Esophagus squamous epithelium (tissue), 5 donors: ENCODE measurements around the gene ADCK1. TPM values are rescaled to one million over a fixed set of nuclear protein-coding genes. Genes with fewer than 3 reads are reported as not detected.

Experiments
- DNase-seq: peaks from one replicate; lab custom pipeline; 2025; lab: John Stamatoyannopoulos, UW
- H3K27ac ChIP-seq, 4 donors: fragments of 200-600 bp; sonication (generic); one replicate each; pipeline ENCODE4 v1.5.1; 2016 to 2019; ENCODE audit warnings: mild to moderate bottlenecking in 1 of 4
- H3K27me3 ChIP-seq, 4 donors: fragments of 200-600 bp; sonication (generic); 1 replicate in 3 of 4; 2 replicates in 1 of 4; pipeline versions ENCODE4 v1.5.1 to v1.6.0; 2017 to 2021; ENCODE audit warnings: antibody characterized with exemption in 1 of 4
- H3K36me3 ChIP-seq, 3 donors: fragments of 200-600 bp; sonication (generic); one replicate each; pipeline ENCODE4 v1.5.1; 2016 to 2019
- H3K4me1 ChIP-seq, 3 donors: fragments of 200-600 bp; sonication (generic); one replicate each; pipeline ENCODE4 v1.5.1; 2017 to 2019
- H3K4me3 ChIP-seq, 4 donors: fragments of 200-600 bp; sonication (generic); 1 replicate in 3 of 4; 2 replicates in 1 of 4; pipeline ENCODE4 v1.5.1; 2016 to 2019; ENCODE audit warnings: mild to moderate bottlenecking in 2 of 4, moderate library complexity in 1 of 4
- H3K9me3 ChIP-seq, 3 donors: fragments of 200-600 bp; sonication (generic); one replicate each; pipeline ENCODE4 v1.5.1; 2016 to 2019
- POLR2A ChIP-seq, 4 donors: fragments of 450-650 bp; IDR thresholded peaks; one replicate each; pipeline ENCODE4 v1.6.1; 2017; ENCODE audit warnings: antibody characterized with exemption in 4 of 4, mild to moderate bottlenecking in 4 of 4, moderate library complexity in 3 of 4
- WGBS, 2 donors: methylation state at CpG; one replicate each; pipeline ENCODE4 v1.1.5; 2018; 5-methylcytosine and 5-hydroxymethylcytosine counted together
- intact Hi-C: fragments of 100-400 bp; cut with DNase I; formaldehyde crosslinking; loops from one replicate; pipeline ENCODE4 v1.15.0; 2022
- total RNA-seq, 4 donors: library from RNA; depleted of rRNA; stranded (reverse); fragments of >200 nt; gene quantifications; one replicate each; pipeline ENCODE4 v1.1.0, GENCODE V29; 2016
- TF ChIP-seq, protein P1 (sequence below), 6 experiments: fragments of 450-650 bp in 4 of 6; fragments of 200-600 bp in 2 of 6; sonication (generic) in 2 of 6; IDR thresholded peaks; one replicate each; pipeline ENCODE4 v1.5.1; 2016 to 2019; ENCODE audit warnings: antibody characterized with exemption in 6 of 6, mild to moderate bottlenecking in 4 of 6, moderate library complexity in 4 of 6
- donor health status: DM: yes; HTN: yes; CAD: no.

ADCK1 gene
- total RNA-seq, 4 donors from 2014 or later, result 3.6 to 5.4 (median 4.4) TPM

DNA sequence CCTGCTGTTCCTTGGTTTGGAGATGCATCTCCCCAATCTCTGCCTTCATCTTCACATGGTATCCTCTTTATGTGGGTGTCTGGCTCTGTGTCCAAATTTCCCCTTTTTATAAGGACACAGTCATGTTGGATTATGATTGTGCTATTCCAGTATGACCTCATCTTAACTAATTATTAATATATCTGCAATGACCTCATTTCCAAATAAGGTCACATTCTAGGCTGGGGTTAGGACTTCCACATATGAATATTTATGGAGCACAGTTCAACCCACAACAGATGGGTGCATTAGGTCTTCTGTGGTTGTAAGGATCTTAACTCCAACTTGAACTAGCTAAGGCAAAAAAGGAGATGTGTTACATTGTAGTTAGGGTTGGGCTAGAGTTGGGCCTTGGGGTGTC, 69.4 kb downstream of the ADCK1 start:
- intact Hi-C loops, result loop anchor here (10.0 kb wide), 1 partner anchor 695 kb away; no protein-coding TSS in a partner anchor
- Histone ChIP-seq H3K9me3 (no peaks in the 10 kb centered on the region), H3K4me3 (no peak overlapping the region), H3K27ac (no peak overlapping the region), H3K36me3 (no peaks in the 10 kb centered on the region), H3K4me1 (no peaks in the 10 kb centered on the region), H3K27me3 (no peaks in the 10 kb centered on the region)
- TF ChIP-seq, protein P1, sequence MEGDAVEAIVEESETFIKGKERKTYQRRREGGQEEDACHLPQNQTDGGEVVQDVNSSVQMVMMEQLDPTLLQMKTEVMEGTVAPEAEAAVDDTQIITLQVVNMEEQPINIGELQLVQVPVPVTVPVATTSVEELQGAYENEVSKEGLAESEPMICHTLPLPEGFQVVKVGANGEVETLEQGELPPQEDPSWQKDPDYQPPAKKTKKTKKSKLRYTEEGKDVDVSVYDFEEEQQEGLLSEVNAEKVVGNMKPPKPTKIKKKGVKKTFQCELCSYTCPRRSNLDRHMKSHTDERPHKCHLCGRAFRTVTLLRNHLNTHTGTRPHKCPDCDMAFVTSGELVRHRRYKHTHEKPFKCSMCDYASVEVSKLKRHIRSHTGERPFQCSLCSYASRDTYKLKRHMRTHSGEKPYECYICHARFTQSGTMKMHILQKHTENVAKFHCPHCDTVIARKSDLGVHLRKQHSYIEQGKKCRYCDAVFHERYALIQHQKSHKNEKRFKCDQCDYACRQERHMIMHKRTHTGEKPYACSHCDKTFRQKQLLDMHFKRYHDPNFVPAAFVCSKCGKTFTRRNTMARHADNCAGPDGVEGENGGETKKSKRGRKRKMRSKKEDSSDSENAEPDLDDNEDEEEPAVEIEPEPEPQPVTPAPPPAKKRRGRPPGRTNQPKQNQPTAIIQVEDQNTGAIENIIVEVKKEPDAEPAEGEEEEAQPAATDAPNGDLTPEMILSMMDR (IDR thresholded peaks at IDR 0.05), result no peak
- TF ChIP-seq POLR2A (IDR thresholded peaks at IDR 0.05), result no peak
- no peak for DNase-seq

DNA sequence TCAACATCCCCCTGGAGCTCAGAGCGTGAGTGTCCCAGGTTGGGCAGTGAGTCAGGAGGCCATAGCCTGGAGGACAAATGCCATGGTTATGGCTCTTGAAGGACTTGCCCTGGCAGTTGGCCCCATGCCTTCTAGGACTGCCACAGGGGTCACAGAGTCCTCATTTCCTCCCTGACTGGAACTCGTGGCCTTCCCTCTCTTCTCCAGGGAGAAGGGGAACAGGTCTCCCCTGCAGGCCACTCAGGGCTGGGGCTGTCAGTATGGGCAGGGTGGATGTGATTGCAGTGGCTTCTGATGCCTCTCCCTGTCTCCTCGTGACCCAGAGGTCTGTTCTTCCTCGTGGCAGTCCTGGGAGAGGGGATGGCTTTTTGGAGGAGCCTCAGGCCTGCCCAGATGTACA, 70.7 kb downstream of the ADCK1 start:
- WGBS, 2 donors, result 71 to 100% methylated on average over 1 to 4 of the region's 4 CpGs
- no peak for DNase-seq
- Histone ChIP-seq H3K4me1 (no peaks in the 10 kb centered on the region), H3K9me3 (no peaks in the 10 kb centered on the region), H3K36me3 (no peaks in the 10 kb centered on the region), H3K27me3 (no peaks in the 10 kb centered on the region), H3K4me3 (no peak overlapping the region), H3K27ac (no peak overlapping the region)
- intact Hi-C loops, result no loop called here
- TF ChIP-seq, protein P1 (IDR thresholded peaks at IDR 0.05), result no peak
- no peak for TF ChIP-seq POLR2A (IDR thresholded peaks at IDR 0.05)

DNA sequence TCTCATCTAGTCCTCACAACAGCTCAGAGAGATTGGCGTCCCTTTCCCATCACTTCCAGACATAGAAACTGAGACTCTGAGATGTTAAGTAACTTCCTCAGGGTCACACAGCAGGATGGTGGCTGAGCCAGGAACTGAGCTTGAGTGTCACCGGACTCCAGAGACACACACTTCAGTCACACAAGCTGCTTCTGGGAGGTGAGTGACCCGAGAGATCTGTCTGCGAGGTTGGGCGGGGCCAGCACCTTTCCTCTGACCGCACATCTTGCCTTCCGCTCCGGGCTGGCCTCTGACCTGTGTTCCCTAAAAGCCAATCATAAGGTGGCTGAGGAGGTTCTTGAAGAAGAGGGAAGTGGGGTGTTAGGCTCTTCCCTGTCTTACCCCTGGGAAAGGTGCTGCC, 72.2 kb downstream of the ADCK1 start:
- no peak overlapping the region for H3K27ac ChIP-seq
- DNase-seq, result no peak
- H3K4me3 ChIP-seq, result no peak overlapping the region
- no peaks in the 10 kb centered on the region for H3K4me1 ChIP-seq
- H3K36me3 ChIP-seq, result no peaks in the 10 kb centered on the region
- intact Hi-C loops, result no loop called here
- H3K27me3 ChIP-seq, result no peaks in the 10 kb centered on the region
- 80 to 88% methylated on average over 2 of the region's 8 CpGs for WGBS, 2 donors
- TF ChIP-seq POLR2A (IDR thresholded peaks at IDR 0.05), result no peak
- TF ChIP-seq, protein P1 (IDR thresholded peaks at IDR 0.05), result no peak
- no peaks in the 10 kb centered on the region for H3K9me3 ChIP-seq

DNA sequence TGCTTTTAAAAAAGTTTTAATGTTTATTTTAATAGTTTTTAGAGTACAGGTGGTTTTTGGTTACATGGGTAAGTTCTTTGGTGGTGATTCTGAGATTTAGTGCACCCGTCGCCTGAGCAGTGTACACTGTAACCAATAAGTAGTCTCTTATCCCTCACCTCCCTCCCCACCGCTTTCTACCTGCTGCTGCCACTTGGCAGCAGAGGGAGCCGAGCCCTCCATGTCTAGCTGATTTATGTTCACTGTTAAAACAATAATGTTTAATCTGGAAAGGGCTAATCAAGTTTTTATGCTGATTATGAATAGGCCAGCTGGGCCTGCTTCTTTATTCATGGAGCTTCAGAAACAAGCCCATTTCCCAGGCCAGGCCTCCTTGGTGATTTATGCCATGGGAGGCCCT, 73.1 kb downstream of the ADCK1 start:
- H3K9me3 ChIP-seq, result no peaks in the 10 kb centered on the region
- no peaks in the 10 kb centered on the region for H3K4me1 ChIP-seq
- no peaks in the 10 kb centered on the region for H3K36me3 ChIP-seq
- TF ChIP-seq, protein P1 (IDR thresholded peaks at IDR 0.05), result no peak
- TF ChIP-seq POLR2A (IDR thresholded peaks at IDR 0.05), result no peak
- 80 to 85% methylated on average over 4 of the region's 4 CpGs for WGBS, 2 donors
- intact Hi-C loops, result no loop called here
- no peak overlapping the region for H3K27ac ChIP-seq
- no peak overlapping the region for H3K4me3 ChIP-seq
- no peak for DNase-seq
- H3K27me3 ChIP-seq, result no peaks in the 10 kb centered on the region

DNA sequence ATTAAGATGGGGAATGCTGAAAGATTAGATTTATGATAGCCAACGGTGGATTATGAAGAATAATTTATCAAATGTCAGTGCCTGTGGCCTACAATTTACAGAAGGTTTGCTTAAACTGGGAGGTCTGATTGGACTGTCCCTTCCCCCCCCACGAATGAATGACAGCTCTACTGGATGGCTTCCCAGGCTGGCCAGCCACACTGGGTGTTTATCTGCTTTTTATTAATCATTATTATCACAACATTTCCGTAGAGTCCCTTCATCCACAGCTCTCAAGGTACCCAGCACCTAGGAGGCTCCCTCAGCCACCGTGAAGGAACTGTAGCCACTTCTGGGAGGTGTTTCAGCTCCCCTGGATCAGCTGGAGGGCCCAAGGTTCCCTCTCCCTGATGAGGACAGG, 78.9 kb downstream of the ADCK1 start:
- Histone ChIP-seq H3K4me1 (peaks cover 0 to 6% (median 0%) of the 10 kb centered on the region in 3 donors), H3K27ac (no peak overlapping the region), H3K4me3 (no peak overlapping the region), H3K27me3 (no peaks in the 10 kb centered on the region), H3K36me3 (no peaks in the 10 kb centered on the region), H3K9me3 (no peaks in the 10 kb centered on the region)
- intact Hi-C loops, result no loop called here
- 44 to 54% methylated on average over 4 of the region's 4 CpGs for WGBS, 2 donors
- no peak for DNase-seq
- TF ChIP-seq, protein P1 (IDR thresholded peaks at IDR 0.05), result no peak
- no peak for TF ChIP-seq POLR2A (IDR thresholded peaks at IDR 0.05)
